ENCODE data around the gene LRP2.

Gene LRP2

GRCh38 chr2:169232551-169233154 lies 129.7 kb downstream of the LRP2 start:
- DNase-seq = no peak

GRCh38 chr2:169230204-169230603 lies 132.1 kb downstream of the LRP2 start:
- DNase-seq = no peak

GRCh38 chr2:169229590-169229989 lies 132.7 kb downstream of the LRP2 start:
- DNase-seq = no peak

- DNase-seq = no peak
Observed at GRCh38 chr2:169225906-169226305, 136.4 kb downstream of the LRP2 start.

- DNase-seq = no peak
Observed at GRCh38 chr2:169225233-169225750, 137.0 kb downstream of the LRP2 start.

GRCh38 chr2:169222665-169223064 lies 139.7 kb downstream of the LRP2 start:
- DNase-seq = no peak

- DNase-seq = peak; percentile 23
Observed at GRCh38 chr2:169221745-169222369, 140.5 kb downstream of the LRP2 start.

GRCh38 chr2:169210917-169211316 lies 151.4 kb downstream of the LRP2 start:
- DNase-seq = no peak

- DNase-seq = no peak
Observed at GRCh38 chr2:169208026-169208425, 154.3 kb downstream of the LRP2 start.

GRCh38 chr2:169205176-169205575 lies 157.2 kb downstream of the LRP2 start:
- DNase-seq = no peak

GRCh38 chr2:169203952-169204351 lies 158.4 kb downstream of the LRP2 start:
- DNase-seq = no peak

GRCh38 chr2:169200756-169201155 lies 161.6 kb downstream of the LRP2 start:
- DNase-seq = no peak

GRCh38 chr2:169193618-169194017 lies 168.7 kb downstream of the LRP2 start:
- no peak for DNase-seq

GRCh38 chr2:169190197-169190775 lies 172.0 kb downstream of the LRP2 start:
- DNase-seq = no peak

GRCh38 chr2:169189132-169189531 lies 173.2 kb downstream of the LRP2 start:
- no peak for DNase-seq

- no peak for DNase-seq
Observed at GRCh38 chr2:169185711-169186110, 176.6 kb downstream of the LRP2 start.

- DNase-seq = no peak
Observed at GRCh38 chr2:169184074-169184473, 178.3 kb downstream of the LRP2 start.

GRCh38 chr2:169182573-169182972 lies 179.8 kb downstream of the LRP2 start:
- DNase-seq = no peak

GRCh38 chr2:169178804-169179390 lies 183.4 kb downstream of the LRP2 start:
- no peak for DNase-seq

GRCh38 chr2:169178364-169178763 lies 184.0 kb downstream of the LRP2 start:
- no peak for DNase-seq

- DNase-seq = no peak
Observed at GRCh38 chr2:169175112-169175511, 187.2 kb downstream of the LRP2 start.

- DNase-seq = no peak
Observed at GRCh38 chr2:169173876-169174275, 188.5 kb downstream of the LRP2 start.

- no peak for DNase-seq
Observed at GRCh38 chr2:169172914-169173313, 189.4 kb downstream of the LRP2 start.

- no peak for DNase-seq
Observed at GRCh38 chr2:169172151-169172735, 190.1 kb downstream of the LRP2 start.

Measured in NCI-H2171 treated with DMSO at 0.1 percent for 48 hours (cell line).